Peyer's patch (tissue), 4 donors: Measurements from ENCODE around the gene REXO1.

Experiments
- POLR2A ChIP-seq, 2 donors: fragments of 450-650 bp; IDR thresholded peaks; one replicate each; pipeline ENCODE4 v1.5.1; 2017; ENCODE audit warnings: antibody characterized with exemption in 2 of 2, mild to moderate bottlenecking in 2 of 2, moderate library complexity in 2 of 2
- TF ChIP-seq, protein P1 (sequence below), 6 experiments: fragments of 450-650 bp in 4 of 6; fragments of 200-600 bp in 2 of 6; sonication (generic) in 1 of 6; IDR thresholded peaks; one replicate each; pipeline ENCODE4 v1.5.1; 2017 to 2019; ENCODE audit warnings: antibody characterized with exemption in 6 of 6, mild to moderate bottlenecking in 3 of 6, moderate library complexity in 1 of 6

DNA sequence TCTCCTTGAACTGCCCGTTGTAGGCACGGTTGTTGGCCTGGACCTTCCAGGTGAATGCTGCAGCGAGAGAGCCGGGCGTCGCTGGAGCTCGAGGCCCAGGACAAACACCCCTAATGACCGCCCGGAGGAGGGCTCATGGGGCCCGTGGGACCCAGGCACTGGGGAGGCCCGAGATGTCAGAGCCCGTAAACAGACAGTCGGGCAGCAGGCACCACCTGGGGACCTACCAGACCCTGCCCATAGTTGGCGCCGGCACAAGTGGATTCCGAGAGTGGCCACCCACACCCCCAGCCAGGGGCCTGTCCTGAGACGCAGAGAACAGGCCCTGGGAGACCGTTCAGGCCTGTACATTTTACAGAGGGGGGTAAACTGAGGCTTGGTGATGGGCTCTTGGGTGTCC, 38.6 kb downstream of the REXO1 start:
- TF ChIP-seq, protein P1, sequence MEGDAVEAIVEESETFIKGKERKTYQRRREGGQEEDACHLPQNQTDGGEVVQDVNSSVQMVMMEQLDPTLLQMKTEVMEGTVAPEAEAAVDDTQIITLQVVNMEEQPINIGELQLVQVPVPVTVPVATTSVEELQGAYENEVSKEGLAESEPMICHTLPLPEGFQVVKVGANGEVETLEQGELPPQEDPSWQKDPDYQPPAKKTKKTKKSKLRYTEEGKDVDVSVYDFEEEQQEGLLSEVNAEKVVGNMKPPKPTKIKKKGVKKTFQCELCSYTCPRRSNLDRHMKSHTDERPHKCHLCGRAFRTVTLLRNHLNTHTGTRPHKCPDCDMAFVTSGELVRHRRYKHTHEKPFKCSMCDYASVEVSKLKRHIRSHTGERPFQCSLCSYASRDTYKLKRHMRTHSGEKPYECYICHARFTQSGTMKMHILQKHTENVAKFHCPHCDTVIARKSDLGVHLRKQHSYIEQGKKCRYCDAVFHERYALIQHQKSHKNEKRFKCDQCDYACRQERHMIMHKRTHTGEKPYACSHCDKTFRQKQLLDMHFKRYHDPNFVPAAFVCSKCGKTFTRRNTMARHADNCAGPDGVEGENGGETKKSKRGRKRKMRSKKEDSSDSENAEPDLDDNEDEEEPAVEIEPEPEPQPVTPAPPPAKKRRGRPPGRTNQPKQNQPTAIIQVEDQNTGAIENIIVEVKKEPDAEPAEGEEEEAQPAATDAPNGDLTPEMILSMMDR (IDR thresholded peaks at IDR 0.05) = no peak
- TF ChIP-seq POLR2A (IDR thresholded peaks at IDR 0.05) = no peak
